AG04450 (cell line): ENCODE measurements around the gene FAM169A. TPM values are rescaled to one million over a fixed set of nuclear protein-coding genes. Genes with fewer than 3 reads are reported as not detected.

Experiments
- CTCF ChIA-PET: fragments of 300-600, 350-600 bp; formaldehyde crosslinking; extraction: SDS; loops from one replicate; lab custom pipeline; 2022; ENCODE audit warnings: antibody characterized with exemption, inconsistent platforms; lab: Charles Lee
- POLR2A ChIA-PET: fragments of 350-600 bp; formaldehyde crosslinking; extraction: SDS; loops from one replicate; lab custom pipeline; 2021; ENCODE audit warnings: antibody characterized with exemption, inconsistent platforms; lab: Yijun Ruan, JAX
- DNase-seq: peaks from one replicate; pipeline ENCODE4 v3.0.0-alpha.2; 2011; ENCODE audit warnings: low read depth, low spot score
- H3K27ac ChIP-seq: one replicate; pipeline ENCODE4 v1.5.1; 2012; ENCODE audit warnings: low read depth, low read length, control low read depth
- H3K27me3 ChIP-seq: one replicate; pipeline ENCODE4 v1.6.0; 2012; ENCODE audit warnings: low read length; ENCODE audit not compliant: control insufficient read depth, insufficient read depth
- H3K4me3 ChIP-seq: 2 replicates; pipeline ENCODE4 v1.5.1; 2011; ENCODE audit warnings: mild to moderate bottlenecking, low read depth, low read length, control low read depth
- H3K9me3 ChIP-seq: 2 replicates; pipeline ENCODE4 v1.5.1; 2012; ENCODE audit warnings: low read length; ENCODE audit not compliant: control insufficient read depth, insufficient read depth
- CTCF ChIP-seq: IDR thresholded peaks from 2 replicates; pipeline ENCODE4 v1.5.1; 2011; ENCODE audit warnings: low read depth, low read length, control low read depth, inconsistent platforms
- polyA plus RNA-seq: library from polyadenylated mRNA; depleted of rRNA; stranded (reverse); fragments of >200 nt; gene quantifications from 2 replicates; pipeline ENCODE4 v1.2.3, GENCODE V29; 2011

The FAM169A gene
- polyA plus RNA-seq, 1 experiment: 0.05 TPM

- Histone ChIP-seq H3K4me3 (no peak overlapping the region), H3K27ac (no peak overlapping the region), H3K9me3 (no peaks in the 10 kb centered on the region), H3K27me3 (no peaks in the 10 kb centered on the region)
- CTCF ChIA-PET: interaction anchor here (1.2 kb wide), 1 partner anchor 11 kb away, joined by 3 read pairs; no protein-coding TSS in a partner anchor
- POLR2A ChIA-PET: no interaction called here
- peak; percentile 24; the same call in 1 of the 2 replicates for TF ChIP-seq CTCF
- no peak for DNase-seq
These were observed 37.1 kb upstream of the FAM169A start for GRCh38 chr5:74903165-74903787.

- ChIA-PET CTCF (interaction anchor here (0.6 kb wide), 1 partner anchor 31 kb away, joined by 3 read pairs; no protein-coding TSS in a partner anchor), POLR2A (interaction anchor here (0.6 kb wide), 1 partner anchor 119 kb away, joined by 5 read pairs; no protein-coding TSS in a partner anchor)
- TF ChIP-seq CTCF: no peak
- no peak overlapping the region for H3K4me3 ChIP-seq
- no peak for DNase-seq
- H3K27me3 ChIP-seq: peaks cover 2% of the 10 kb centered on the region
- H3K9me3 ChIP-seq: no peaks in the 10 kb centered on the region
- no peak overlapping the region for H3K27ac ChIP-seq
These were observed 30.9 kb upstream of the FAM169A start for GRCh38 chr5:74897049-74897448.

GRCh38 chr5:74895906-74896305 lies 29.7 kb upstream of the FAM169A start:
- DNase-seq: peak; percentile 11
- Histone ChIP-seq H3K27me3 (peaks cover 2% of the 10 kb centered on the region), H3K27ac (no peak overlapping the region), H3K4me3 (no peak overlapping the region), H3K9me3 (no peaks in the 10 kb centered on the region)
- CTCF ChIA-PET: no interaction called here
- POLR2A ChIA-PET: no interaction called here
- no peak for TF ChIP-seq CTCF

GRCh38 chr5:74894351-74894750 lies 28.2 kb upstream of the FAM169A start:
- no peak overlapping the region for H3K27ac ChIP-seq
- ChIA-PET POLR2A (no interaction called here), CTCF (no interaction called here)
- DNase-seq: no peak
- no peaks in the 10 kb centered on the region for H3K9me3 ChIP-seq
- no peak overlapping the region for H3K4me3 ChIP-seq
- no peak for TF ChIP-seq CTCF
- peaks cover 2% of the 10 kb centered on the region for H3K27me3 ChIP-seq

GRCh38 chr5:74892921-74893320 lies 26.7 kb upstream of the FAM169A start:
- ChIA-PET CTCF (no interaction called here), POLR2A (no interaction called here)
- no peak for DNase-seq
- no peak for TF ChIP-seq CTCF
- H3K27me3 ChIP-seq: peaks cover 2% of the 10 kb centered on the region
- no peak overlapping the region for H3K27ac ChIP-seq
- no peak overlapping the region for H3K4me3 ChIP-seq
- H3K9me3 ChIP-seq: no peaks in the 10 kb centered on the region
